GM19240 (cell line): ENCODE results near the gene UTP25.

ENCODE experiments used
- DNase-seq: peaks from one replicate; pipeline ENCODE4 v3.0.0; 2011; ENCODE audit warnings: low spot score; ENCODE audit not compliant: insufficient read length

The UTP25 gene

DNA sequence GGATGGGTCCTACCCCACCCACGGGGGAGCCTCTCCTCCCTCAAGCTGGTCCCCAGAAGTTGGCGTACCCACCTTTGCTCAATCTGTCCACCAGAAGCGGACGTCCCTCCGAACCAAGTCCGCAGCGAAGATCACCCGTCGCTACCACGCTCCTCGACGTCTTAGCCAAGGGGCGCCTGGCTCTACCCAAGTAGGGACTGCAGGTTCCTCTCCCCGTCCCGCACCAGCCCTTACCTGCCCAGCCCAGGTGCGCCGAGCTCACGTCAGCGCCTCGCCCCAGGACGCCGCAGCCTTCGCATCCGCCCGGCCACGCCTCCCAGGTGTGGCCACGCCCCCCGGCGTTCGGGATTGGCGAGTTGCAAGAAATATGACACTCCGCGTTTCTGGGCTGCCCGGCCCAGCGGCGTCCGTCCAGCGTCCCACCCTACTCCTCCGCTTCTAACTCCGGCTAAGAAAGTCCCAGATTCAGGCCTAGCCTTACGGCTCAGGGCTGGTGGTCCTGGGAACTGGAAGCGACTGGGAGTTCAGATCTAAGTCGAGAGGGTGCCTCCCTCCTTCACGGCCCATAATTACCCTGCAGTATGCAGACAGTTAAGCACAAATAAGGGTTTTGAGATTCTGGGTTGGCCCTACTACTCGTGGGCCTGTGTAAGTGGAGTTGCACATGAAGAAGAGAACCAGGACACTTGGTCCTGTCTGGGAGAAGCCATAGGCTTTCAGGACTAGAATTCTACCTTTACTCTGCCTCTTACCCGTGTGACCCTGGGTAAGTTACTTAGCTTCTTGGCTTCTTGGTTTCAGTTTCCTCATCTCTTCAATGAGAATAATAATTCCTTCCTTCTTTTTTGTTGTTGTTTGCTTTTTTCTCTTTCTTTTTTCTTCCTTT lies 21.7 kb upstream of the UTP25 start, which contains the start of gene IRF6:
Gene IRF6, minus strand, starts transcription at position 268 of the 886 bp plus-strand sequence. CDS start 4,729 bp downstream, outside the sequence.
- DNase-seq: peak; percentile 45

DNA sequence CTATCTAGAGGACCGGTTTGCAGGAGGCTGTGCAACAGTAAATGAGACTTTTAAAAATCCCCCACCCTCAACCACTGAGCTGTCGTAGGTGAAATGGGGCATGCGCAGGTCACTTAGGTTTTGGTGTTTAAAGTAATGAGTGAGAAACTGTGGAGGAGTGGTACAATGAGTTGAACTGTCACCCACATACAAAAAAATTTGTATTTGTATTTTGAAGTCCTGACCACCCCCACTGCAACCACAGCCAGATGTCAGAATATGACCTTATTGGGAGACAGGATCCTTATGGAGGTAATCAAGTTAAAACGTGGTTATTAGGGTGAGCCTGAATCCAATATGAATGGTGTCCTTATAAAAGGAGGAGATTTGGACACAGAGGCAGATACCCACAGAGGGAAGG lies 20.3 kb upstream of the UTP25 start:
- DNase-seq: no peak

DNA sequence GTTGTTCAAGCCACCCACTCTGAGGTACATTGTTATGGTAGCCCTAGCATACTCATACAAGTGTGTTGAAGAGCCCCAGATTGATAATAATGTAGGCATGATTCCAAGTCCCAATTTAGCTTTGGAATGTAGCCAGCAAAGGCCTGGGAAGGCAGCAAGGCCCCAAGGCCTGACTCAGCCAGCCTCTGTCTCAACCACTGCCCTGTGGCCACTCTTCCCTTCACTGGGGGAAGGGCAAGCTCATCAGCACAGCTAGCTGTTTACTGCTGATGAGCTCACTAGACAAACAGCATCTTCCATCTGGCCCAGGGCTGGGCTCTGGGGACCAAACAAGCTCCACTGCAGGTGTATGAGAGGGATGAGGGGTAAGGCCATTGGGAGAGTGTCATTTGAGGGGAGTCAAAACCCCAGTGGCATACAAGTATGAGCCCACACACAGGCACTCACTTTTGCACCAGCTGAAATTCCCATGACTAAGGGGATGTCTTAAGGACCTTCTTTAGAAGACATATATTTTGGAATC lies 19.7 kb upstream of the UTP25 start:
- DNase-seq: no peak

DNA sequence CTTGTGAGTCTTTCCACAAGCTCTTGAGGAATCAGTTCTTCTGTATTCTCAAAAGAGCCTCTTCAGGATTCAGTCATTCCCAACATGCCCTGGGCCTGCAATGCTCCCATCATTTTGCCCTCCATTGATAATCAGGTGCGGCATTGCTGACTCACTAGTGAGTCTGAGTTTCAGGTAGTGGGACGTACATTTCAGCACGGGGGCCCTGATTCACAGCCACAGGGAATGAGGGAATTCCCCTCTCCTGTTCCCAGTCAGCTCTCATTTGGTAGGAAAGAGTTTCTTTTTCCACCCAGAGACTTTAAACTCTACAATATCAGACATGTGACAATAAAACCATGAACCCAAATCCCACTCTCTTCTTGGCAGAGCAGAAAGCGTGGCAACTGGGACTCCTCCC lies 18.2 kb upstream of the UTP25 start:
- no peak for DNase-seq

DNA sequence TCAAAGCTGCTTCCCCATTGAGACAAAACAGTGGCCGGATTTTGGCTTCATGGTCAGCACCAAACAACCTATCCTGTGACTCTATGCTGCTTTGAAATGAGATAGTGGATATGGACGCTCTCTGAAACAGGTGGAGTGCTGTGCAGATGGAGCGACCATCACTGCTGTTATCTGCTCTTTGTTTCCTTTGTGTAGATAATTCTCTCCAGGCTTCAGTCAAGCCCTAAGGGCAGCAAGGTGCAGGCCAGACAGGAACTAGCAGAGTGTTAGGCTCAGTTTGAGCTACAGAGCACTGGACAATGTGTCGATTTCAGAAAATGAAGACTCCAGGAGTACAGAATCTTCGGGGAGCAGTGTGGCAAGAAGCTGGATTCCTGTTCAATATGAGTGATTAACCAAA lies 17.0 kb upstream of the UTP25 start:
- DNase-seq: no peak

DNA sequence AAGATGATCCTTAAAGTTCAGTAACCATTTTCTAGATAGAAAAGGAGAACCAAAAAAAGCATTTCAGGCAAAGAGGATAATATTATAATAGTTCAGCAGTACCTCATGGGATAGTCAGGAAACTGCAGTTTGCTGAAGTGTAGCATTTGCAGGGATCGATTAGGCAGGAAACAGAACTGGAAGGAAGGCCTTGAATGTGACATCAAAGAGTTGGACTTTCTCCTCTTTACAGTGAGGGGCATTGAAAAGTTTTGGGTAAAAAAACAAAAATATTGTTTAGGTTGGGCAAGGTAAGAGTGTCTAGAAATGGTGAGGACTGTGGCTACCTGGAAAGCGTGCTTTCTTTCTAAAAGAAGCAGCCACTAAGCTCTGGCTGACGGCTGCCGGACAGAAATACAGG lies 13.9 kb upstream of the UTP25 start:
- DNase-seq: no peak

DNA sequence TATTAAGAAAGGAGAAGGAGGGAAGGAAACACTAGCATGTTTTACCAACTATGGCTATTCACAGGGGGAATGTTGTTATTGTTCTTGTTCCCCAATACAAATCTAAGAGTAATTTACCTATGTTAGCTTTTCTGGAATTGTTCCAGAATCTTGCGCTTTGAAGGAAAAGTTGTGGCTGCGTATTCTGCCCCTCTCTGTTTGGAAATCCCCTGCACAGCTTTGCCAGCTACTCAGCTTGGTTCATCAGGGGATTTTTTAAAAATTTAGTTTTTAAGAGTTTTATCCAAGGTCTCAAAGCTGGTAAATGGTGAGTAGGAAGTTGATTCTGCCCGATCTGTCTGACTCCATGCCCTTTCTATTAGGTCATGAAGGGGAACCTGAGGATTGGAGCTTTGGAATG lies 12.3 kb upstream of the UTP25 start:
- no peak for DNase-seq

DNA sequence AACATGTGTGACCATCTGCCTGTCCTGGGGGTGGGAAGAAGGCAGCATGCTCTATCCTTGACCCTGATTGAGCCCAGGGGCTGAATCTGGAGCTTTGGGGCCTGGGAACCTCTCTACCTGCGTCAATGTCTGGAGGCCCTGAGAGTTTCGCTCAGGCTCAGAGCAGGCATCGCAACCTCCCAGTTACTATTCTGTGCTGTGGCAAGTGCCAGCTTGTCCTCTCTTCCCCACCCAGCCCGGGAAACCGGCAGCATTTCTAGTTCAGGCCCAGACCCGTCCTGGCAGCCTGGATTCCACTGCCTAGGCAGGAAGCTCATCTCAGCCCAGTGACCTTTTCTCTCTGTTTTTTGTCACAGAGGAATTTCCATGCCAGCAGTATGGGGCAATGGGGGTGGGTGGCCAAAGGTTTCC lies 11.8 kb upstream of the UTP25 start:
- no peak for DNase-seq

DNA sequence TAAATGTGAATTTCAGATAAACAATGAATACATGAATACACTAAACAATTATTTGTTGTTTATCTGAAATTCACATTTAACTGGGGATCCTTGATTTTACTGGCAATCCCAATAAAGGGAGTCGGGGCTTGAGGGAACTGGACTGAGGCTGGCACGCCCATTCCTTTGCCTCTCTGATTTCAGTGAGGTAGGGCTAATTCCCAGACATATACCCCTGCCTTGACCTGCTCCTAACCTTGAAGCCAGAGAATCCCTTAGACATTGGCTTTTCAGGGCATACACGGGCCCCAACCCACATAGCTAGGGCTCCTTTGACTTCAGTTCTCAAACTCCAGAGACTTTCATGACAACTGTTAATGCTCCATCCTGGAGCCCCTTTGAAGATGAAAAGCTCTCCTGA lies 10.8 kb upstream of the UTP25 start:
- DNase-seq: no peak

DNA sequence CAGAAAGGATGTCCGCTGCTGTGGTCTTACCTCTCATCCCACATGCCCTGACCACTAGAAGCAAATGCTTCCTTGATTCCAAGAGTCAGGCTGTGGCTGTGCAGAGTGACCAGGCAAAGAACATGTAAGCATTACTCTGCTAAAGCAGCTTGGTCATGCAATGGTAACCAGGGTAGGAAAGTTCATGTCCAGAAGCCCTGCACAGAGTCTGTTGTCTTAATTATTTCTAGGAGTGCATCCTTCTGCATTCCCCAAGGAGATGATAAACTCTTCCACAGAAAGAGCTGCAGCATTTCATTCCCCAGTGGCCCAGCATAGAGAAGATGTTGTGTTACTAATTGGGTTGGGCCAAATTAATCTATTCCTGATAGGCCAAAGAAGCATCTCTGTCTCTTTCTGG lies 10.1 kb upstream of the UTP25 start:
- DNase-seq: no peak

DNA sequence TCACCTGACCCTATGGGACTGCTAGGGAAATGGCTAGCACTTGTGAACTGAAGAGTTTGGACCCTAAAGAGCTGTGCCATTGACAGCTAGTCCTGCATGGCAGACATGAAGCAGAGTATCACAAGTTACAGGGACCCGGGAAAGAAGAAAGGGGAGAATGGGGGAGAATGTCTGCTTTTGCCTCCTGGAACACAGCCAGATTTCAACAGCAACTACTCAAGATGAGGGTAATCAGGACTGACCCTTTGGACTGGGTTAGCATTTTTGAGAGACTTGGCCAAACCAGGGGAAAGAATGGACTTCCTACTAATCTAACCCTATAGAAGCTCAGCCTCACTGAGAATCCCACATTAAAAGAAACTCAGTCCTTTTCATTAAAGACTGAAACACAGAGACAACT lies 8.7 kb upstream of the UTP25 start:
- no peak for DNase-seq

DNA sequence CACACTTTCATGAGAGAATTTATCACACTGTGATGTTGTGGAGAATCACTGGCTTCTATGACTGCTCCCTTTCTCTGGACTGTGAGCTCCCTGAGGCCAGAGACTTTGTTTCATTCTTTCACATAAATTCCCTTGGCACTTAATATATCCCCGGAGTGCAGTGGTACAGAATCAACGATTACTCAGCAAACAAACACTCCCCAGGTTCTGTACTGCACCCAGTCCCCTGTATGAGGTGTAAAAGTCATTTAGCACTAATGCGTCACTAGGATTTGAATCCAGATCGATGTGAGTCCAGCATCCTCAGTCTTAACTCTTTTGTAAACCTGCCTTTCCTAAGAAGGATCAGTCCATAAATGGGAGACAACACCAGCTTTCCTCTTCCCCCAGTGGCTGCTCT lies 6.8 kb upstream of the UTP25 start:
- DNase-seq: no peak

DNA sequence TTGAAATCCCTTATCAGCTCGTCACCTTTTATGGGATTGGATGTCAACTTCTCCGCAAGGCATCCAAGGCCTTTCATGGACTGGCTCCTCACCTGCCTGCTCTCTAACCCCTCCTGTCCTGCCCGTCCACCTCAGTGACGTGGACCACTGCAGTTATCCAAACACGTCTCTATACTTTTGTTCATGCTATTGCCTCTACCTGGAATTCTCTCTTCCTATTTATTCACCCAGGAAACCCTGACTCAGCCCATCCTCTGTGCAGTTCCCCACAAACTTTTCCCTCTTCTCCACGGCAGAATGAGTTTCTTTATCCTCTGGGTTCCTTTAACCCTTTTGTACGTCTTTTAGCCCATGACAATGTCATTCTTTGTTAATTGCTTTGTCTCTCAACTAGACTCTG lies 5.1 kb upstream of the UTP25 start:
- DNase-seq: no peak

DNA sequence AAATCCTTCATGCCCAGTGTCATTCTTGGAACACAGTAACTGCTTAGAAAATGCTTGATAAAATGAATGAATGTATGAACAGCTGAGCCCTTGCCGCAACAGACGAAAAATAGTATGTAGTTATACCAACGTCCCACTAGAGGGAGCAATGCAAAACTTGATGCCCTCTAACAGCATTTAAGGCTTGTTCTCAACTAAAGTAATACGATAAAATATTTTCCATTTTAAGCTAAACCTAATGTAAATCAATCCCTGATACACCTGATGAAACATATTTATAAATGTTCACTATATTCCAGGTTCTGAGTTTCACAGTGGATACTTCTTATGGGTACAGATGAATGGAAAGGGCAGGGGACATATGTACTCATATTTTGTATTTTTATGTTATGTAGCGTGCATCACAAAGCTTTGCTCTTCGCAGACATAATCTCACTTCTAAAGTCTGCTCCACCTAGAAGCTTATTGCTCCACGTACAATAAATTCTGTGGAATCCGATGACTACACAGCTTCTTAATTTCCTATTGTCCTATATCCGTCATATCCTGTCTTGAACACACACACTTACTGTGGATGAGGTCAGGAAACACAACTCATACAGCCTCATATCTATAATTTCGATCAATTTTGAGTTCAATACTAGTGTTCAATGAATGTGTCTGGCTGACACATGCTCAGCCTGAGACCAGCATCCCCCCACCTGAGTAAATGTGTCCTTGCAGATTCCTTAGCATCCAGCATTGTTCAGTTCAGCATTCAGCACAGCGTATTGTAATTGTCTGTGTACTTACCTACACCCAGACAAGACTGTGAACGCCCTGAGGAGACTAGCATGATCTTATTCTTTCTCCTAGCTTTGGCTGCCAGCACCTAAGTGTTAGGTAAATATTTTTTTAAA lies 4.4 kb upstream of the UTP25 start:
- no peak for DNase-seq

DNA sequence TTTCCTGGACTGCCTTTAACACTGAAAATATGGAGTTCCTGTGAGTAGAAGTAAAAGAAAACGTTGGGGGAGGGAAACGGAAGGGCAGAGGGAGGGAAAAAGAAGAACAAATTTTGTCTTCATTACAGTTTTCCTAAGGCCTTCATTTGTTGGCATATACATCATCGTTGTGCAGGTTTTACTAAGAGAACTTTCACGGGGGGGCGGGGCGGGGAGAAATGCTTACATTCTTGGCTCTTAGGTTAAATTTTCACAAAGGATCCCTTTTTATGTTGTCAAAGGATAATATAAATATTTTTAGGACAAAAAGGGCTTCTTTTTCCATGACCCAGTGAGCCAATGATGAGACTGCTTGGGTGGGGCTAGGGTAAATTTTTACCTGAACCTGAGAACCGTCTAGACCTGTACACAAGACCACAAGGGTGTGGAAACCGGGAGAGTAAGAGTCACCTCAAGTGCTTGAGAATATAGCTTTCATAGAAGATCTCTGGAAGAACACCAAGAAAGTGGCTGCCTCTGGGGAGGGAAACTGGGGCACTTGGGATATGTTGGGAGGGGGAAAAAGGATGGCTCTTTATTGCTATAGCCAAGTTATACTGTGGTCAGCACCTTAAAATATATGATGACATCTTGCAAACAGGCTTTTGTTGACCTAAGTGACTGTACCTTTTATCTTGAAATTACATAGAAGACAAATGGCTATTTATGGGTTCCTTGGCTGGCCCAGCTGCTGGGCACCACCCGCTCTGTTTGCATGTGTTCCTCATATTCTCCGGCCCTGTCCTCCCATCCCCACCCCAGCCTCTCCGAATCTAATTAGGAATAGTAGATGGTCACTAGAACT lies 2.0 kb upstream of the UTP25 start:
- DNase-seq: no peak

DNA sequence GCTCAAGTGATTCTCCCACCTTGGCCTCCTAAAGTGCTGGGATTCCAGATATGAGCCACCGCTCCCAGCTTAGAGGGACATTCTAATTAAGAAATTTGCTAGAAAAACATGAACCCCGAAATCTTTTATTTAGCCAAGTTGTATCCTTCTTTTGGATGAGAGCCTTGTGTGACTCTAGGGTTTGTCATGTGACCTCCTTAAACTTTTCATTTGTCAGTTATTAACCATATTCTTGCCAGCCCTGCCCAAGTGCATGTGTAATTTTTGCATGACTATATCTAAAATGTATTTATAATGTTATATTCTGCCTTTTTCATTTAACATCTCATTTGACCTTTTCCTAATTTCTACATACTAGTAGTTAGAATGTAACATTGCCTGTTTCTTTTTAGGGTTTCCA lies 1.9 kb downstream of the UTP25 start:
- DNase-seq: no peak

DNA sequence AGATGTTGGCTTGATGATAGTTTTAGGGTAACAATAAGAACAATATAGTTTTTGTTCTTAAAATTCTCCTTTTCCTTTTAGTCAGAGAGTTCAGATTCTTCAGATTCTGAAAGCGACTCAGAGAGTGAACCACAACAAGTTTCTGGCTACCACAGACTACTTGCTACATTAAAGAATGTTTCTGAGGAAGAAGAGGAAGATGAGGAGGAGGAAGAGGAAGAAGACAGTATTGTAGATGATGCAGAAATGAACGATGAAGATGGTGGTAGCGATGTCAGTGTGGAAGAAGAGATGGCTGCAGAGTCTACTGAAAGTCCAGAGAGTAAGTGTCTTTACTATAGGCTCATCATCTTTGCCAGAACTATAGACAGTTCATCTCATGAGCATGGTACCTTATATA lies 3.0 kb downstream of the UTP25 start:
- no peak for DNase-seq

DNA sequence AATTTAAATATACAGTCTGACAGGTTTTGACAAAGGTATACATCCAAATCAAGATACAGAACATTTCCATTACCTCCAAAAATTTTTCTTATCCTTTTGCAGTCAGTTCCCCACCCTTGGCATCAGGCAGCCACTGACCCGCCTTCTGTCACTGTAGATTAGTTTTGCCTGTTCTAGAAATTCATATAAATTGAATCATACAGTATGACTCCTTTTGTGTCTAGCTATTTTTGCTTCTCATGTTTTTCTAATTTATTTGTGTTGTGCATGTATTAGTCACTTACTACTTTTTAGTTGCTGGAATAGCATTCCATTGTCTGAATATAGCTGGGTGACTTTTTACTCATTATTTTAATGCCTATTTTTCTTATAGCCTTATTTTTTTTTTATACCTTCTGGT lies 3.8 kb downstream of the UTP25 start:
- DNase-seq: no peak

DNA sequence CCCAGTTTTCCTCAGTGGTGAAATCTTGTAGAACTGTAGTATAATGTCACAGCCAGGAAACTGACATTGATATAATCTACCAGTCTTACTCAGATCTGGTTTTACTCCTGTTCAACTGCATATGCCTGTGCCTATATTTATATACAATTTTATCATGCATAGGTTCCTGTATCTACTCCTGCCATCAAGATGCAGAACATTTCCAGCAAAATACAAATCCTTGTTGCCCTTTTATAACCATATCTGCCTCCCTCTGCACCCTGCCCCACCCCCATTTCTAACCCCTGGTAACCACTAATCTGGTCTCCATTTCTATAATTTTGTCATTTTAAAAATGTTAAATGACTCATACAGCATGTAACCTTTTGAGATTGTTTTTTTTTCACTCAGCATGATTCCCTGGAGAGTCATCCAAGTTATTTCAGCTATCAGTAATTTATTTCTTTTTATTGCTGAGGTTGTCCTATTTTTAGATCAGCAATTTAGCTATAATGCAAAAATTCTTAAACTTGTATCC lies 8.1 kb downstream of the UTP25 start:
- no peak for DNase-seq

DNA sequence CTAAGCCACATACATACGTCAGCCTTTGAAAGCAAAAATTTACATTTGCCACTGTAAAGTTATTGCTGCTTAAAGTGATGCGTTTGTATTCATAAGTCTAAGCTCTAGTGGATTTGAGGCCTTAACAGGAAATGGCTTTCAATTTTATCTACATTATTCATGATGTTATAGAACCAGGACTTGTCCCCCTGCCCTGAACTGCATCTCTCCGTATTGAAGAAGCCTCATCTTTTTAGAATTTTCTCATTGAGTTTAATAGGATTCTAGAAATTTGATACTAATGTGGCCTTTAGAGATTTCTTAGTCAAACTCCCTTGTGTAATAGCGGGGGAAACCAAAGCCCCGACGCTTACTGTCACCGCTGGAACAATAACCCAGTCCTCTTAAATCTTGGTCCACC lies 9.9 kb downstream of the UTP25 start:
- DNase-seq: no peak

DNA sequence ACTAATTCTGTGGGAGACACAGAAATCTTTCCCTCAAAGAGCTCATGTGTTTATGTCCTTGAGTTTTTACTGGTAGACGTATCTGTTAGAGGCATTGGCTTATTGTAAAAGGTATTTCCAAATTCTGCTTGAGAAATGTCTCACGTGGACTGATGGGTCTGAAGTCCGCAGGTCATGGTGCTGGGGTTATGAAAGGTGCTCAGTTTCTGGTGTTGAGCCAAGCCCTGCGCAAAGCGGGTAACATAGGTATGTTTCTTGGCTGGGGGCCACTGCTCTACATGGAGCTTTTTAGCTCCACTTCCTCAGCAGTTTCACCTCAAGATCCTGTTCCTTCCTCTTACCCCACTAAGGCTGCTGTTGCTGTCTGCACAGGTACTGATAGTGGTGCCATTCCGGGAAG lies 10.8 kb downstream of the UTP25 start:
- DNase-seq: no peak
